HG03571 (cell line): ENCODE measurements around the gene GK2.

Experiments used
- ATAC-seq: cut with Tn5 transposase; IDR thresholded peaks from one replicate; pipeline ENCODE4 v1.9.1; 2021; ENCODE audit not compliant: unreplicated experiment

Gene GK2

DNA sequence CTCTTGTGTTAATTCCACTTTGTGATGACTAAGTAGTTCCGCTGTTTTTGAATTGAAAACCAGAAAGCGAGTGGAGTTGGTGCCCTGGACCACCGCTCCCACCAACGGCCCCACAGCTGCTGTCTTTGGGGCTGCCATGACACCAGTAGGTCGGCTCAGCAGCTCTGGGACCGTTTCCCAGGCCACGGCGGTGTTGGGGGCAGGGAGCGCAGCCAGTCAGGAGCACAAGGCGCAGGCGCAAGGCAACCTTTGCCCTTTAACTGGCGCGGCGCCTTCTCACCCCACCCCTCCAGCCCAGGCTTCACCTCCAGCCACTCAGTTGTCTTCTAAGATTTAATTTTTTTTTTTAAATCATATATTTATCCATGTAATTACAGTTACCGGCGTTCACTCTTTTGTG, at the start of gene GK2:
Gene GK2 (minus strand): TSS at position 166 of the 400 bp plus-strand sequence. CDS start 28 bp downstream, at position 138.
- no peak for ATAC-seq

DNA sequence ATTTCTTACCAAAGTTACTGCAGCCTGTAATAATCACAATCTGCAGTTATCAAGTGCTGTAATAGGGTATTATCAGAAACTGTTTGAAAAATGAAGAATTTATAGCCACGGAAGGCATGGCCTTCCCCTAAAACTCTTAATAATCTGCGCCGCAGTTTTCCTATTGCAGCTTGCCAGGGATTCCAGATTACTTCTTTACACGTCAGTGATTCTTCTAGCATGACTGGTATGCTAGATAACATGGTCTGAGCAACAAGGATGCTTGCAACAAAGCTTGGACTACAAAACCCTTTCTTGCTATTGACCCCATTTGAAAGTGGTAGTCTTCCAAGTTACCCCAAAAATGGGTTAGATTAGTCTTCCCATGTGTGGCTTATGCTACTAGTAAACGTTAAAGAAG, 47.2 kb upstream of the GK2 start:
- no peak for ATAC-seq

DNA sequence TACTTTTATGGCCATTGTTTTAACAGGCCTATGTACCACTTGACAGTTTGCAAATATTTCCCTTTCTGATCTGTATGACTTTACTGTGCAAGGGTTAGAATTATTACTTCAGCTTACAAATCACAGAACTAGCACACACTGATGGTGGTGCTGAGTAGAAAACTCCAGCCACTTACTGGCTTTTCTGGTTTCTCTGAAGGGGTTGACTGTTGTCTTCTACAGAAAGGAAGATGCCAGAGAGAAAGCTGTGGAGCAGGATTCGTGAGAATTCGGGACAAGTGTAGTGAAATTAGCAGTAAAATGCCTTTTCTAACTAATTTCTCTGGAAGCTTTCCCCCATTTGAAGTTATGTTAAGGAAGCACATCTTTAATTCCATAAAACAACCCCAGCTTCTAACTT, 46.6 kb upstream of the GK2 start:
- no peak for ATAC-seq

DNA sequence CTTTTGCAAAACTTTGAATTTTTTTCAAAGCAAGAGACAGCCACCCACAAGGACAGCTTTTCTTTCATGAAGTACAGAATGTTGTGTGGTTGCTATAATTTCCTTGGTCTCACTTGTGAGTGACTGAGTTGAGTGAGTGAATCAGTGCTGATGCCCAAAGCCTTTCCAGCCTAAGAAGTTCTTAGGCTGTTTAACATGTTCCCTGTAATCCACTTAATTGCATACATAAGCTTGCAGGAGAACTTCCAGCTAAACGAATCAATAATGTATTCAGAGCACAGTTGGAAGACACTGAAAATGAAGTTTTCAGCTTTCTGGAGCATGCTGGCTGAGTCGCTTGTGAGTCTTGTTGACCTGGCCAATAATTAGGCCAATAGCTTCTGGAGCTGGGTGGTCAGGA, 42.0 kb upstream of the GK2 start:
- ATAC-seq, result no peak

DNA sequence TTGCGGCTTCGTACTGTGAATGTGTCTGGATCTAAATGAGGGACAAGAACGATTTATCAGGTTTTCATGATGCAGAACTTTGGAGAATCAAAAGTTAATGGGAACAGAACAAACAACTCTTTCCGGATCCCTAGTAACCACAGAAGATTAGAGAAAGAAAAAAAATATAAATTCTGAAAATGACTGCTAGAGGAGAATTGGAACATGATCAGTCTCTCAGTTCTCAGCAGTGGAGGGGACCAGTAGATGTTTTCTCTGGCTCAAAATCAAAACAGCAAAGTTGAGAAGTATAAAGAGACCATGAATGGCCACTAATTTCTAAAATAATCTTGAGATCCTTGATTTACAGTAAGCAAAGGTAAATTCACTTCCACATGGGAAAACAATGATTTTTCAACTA, 38.1 kb upstream of the GK2 start:
- ATAC-seq, result no peak

DNA sequence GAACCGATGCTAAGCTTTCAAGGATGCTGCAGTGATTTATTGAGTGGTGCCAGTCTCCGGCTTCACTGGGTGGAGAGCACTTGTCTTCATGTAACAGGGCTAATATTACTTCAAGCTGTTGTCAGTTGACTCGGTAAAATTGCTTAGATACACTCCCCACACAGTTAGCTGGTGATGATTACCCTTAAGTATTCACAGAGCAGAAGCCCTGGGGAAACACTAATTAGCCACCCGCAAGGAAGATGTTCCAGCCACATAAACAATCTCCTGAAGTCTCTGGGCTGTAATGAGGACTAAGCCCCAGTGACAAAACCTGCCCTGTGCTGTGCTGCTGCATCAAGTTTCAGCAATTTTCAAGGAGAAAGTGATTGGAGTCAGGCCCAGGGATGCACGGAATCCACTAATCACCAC, 37.3 kb upstream of the GK2 start:
- ATAC-seq, result no peak

DNA sequence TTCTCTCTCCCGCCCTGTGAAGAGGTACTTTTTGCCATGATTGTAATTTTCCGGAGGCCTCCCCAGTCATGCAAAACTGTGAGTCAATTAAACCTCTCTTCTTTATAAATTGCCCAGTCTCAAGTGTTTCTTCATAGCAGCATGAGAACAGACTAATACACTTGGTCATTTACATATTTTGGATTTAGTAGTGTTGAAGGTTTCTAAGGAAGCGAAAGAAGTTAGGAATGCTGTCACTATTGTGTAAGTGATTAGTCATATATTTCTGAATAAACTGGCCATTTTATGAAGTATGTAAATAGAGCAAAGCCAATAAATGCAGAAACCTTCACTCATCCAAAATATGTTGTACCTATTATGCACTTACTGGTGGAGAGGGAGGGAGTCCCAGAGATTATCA, 34.4 kb upstream of the GK2 start:
- ATAC-seq, result no peak

DNA sequence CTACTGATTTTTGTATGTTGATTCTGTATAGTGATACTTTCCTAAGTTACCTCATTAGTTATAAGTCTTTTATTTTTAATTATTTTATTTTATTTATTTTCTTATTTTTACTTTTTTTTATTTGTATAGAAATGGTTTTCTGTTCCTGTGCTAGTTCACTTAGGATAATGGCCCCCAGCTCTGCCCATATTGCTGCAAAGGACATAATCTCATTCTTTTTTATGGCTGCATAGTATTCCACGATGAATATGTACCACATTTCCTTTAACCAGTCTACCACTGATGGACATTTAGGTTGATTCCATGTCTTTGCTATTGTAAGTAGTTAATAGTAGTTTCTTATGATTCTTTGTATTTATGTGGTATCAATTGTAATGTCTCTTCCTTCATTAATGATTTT, 31.5 kb upstream of the GK2 start:
- no peak for ATAC-seq

DNA sequence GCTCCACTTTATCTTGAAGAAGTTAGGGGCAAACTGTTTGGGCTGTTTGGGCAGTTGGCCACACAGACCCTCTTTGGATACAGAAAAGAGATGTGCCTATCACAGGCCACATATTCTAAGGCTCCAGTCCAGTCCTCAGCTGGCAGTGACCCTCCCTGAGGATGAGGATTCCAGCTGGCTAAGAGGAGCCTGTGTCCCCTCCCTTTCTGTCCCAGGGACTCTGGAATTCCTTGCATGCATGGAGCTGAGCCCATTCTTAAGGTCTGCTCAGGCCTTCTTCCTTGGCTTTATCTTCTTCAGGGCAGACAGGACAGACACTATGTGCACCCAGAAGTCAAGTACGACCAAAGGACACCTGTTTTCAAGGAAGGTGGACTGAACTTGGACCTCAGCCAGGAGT, 23.8 kb upstream of the GK2 start:
- no peak for ATAC-seq

DNA sequence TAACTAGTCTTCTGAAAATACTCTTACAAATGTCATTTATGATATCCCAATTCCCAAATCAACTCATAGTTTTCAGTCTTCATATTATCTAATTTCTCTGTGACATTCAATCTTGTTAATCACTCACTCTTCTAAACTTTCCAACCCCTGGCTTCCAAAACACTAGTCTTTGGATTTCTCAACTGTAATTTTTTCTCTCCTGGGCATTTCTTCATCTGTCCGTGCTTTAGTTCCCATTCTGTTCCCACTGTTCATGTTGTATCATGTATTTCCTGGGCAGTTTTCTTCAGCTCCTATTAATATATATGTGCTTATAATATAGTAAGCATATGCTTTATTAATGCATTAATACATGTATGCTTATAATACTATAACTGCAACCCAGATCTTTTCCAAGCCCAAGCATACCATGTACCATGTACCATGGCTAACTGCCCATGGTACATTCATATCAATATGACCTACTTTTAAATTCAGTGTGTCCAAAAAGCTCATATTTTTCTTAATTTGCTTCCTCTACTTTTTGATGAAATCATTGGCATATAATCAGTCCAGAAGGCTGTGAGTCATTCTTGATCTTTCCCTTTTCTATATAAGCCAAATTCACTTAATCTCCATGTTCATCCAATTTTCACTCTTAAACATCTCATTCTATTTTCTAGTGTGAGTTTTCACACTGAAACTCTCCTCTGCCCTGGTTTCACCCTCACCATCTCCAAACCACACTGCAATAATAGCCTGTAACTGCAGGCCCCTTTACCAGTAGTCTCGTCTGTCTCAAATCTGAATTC, 21.3 kb upstream of the GK2 start:
- ATAC-seq, result no peak

DNA sequence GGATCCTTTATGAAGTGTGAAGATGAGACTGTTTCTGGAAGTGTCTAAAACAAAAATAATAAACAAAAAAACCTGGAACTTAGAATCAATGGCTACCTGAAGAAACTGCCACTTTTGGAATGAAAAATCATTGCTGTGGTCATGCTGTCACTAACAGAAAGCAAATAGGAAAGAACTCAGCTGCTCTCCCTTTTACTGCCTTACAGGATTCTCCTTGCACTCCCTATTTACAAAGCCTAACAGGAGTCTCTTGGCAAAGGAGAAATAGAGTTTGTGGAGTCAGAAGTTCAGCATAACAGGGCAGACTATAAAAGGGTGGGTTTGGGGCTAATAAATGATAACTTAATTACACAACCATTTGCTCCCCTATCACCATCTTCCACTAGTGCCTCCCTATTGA, 19.0 kb upstream of the GK2 start:
- ATAC-seq, result no peak

DNA sequence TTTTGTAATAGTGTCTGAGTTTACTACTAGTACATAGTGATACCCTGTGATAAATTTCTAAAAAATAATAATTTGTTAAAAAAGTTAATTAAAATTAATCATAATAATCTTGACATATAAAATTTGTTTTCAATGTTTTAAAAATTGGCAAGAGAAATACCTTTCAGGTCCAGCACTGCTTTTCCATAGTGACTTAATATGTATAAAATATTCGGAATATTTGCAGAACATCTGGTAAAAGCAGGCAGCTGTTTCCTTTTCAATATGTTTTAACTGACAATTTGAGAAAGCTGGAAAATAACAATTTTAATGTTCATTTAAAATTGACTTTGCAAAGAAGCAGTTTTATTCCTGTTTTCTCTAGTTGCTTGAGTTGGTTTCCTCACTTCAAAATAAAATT, 17.6 kb upstream of the GK2 start:
- no peak for ATAC-seq

DNA sequence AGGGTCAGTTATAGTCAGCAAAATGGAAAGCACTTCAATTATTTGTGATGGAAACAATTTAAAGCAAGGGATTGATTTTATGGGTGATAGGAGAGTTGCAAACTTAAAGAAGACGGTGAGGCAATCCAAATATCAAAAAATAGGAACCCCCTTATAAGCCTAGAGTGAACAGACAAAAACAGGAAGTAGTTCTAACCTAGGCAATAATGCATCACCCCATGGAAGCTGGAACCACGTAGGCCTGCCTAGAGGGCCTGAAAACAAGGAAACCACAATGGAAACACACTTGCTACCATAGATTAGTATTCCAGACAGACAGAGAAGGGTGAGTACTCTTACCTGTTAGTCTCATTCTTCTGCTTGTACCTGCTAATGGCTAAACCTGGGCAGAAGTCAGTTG, 13.5 kb upstream of the GK2 start:
- no peak for ATAC-seq

DNA sequence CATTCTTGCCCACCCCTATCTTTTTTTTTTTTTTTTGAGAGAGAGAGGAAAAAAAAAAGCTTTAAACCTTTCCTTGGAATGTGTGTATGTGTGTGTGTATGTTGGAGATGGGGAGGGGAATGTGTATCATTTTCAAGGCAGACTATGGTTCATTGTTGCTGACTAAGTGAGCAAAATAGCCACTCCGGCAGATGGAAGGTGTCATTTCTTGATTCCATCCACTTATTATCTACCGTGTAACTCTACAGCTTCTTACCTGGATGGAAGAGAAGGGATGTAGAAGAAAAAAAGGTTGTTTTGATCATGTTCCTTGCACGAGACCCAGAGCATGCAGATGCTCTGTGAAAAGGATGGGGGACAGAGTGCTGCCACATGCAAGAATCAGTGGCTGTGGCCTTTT, 5.9 kb upstream of the GK2 start:
- ATAC-seq, result no peak

DNA sequence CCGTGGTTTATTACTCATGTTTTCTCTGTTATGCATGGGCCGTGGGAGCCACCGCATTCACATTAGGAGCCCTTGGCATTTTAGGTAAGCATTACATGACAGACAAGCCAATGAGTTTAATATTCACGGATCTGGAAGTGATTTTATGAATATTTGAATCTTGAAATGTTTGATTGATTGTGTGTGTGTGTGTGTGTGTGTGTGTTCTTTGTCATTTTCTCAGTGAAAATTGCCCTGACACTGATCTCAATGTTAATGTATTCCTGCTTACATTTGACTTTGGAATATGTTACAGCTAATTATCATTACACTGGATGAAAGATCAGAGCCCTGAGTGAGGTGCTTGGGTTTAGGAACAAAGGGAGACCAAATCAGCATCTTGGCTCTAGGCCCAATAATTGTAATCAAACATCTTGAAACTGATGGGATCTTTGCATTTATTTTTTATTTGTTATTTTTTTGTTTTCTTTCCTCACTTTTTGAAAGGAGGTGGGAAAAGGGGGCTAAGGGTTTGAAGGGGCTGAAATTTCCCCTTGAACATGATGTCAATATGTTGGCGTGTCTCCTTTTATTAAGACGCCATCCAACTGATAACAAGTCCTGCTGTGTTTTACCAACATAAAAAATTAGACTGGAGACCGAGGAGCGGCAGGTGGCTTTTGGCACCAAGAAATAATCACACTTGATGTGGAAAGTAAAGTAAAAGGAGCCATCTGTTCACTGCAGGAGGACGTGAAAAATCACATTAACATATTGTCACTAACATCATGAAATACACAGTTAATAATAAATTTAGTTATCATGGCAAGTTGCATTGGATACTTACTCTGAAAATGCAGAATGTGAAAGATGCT, 5.2 kb upstream of the GK2 start:
- no peak for ATAC-seq

DNA sequence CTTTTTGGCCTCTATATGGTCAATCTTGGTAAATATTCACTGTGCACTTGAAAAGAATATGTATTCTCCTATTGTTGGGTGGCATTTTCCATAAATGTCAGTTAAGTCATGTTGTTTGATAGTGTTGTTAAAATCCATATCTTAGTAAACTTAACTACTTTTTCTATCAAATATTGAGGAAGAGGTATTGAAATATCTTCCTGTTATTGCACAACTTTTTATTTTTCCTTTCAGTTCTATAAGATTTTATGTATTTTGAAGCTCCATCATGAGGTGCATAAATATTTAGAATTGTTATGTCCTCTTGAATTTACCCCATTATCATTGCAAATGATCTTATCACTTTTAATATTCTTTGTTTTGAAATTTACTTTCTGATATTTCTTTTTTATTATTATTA, 3.4 kb downstream of the GK2 start:
- no peak for ATAC-seq

DNA sequence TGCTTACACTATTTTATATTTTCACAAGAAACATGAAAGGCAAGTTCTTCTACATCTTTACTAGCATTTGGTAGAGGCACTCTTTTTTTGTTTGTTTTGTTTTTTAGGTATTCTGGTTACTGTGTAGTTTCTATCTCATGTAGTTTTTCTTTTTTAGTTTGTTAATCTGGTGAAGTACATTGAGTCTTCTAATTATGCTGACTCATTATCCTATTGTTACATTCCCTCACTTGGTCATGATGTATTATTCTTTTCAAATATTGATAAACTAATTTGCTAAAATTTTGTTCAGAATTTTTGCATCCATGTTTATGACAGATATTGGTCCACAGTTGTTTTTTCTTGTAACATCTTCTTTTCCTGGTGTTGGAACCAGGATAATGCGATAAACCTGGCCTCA, 4.7 kb downstream of the GK2 start:
- no peak for ATAC-seq

DNA sequence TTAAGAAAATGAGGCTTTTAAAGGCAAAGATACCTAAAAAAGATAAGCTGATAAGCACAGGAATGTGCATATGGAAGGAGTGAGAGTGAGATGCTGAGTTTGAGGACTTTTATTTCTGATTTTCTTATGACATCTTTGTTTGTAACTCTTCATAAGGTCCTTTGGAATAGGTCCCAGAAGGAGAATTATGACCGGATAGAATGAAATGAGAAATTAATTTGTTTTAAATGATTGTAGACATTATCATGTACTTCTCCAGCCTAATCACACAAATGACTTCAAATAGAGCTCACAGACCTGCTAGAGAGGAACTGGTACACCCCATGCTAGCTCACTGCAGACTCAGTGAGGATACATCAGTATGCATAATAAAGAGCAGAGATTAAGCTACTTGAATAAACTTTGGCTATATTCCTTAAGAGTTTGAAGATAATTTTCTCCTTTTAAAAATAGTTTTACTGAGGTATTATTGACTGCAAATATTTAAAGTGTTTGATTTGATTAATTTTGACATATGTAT, 5.6 kb downstream of the GK2 start:
- no peak for ATAC-seq

DNA sequence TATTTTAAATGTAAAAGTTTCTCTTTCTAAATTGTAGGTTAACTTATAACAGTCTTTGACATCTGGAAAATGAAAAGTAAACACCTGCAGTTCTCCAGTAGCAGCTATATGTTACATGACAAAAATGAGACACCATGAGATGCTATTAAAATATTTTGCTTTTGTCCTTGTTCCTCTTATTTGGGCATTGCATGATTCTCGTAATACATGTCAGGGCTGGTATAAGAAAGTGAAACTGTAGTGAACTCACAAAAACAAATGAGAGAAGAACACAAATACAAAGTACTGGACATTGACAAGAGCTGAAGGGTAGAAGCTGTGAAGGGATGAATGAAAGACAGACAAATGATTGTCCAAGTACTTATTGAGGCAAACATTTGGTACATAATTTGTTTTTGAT, 9.0 kb downstream of the GK2 start:
- ATAC-seq, result no peak

DNA sequence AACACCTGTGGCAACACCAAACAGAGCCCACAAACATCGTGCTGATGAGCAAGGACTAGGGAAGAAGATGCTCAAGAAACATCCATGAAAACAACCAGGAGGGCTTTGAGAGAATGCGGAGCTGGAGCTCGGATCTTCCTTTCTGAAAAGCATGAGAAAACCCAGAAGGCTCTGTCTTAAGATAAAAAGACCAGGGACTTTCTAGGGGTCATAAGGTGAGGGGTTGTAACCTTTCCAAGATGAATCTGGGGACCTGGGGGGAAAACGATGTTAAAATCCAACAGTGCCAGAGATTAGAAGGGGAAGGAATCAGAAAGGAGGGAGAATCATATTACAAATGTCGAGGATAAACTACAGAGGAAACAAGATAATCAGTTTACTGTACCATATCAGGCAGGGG, 10.1 kb downstream of the GK2 start:
- ATAC-seq, result no peak

DNA sequence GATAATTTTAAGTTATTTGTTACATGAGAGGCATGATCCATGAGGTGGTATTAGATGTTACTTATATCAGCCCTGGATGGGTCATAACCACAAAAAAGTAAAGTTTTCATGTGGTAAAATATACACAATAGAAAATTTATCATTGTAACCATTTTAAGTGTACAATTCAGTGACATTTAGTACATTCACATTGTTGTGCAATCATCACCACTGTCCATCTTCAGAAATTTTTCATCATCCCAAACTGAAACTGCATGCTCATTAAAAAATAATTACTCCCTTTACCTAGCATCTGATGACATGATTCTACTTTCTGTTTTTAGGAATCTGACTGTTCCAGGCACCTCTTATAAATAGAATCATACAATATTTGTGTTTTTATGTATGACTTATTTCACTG, 11.2 kb downstream of the GK2 start:
- no peak for ATAC-seq

DNA sequence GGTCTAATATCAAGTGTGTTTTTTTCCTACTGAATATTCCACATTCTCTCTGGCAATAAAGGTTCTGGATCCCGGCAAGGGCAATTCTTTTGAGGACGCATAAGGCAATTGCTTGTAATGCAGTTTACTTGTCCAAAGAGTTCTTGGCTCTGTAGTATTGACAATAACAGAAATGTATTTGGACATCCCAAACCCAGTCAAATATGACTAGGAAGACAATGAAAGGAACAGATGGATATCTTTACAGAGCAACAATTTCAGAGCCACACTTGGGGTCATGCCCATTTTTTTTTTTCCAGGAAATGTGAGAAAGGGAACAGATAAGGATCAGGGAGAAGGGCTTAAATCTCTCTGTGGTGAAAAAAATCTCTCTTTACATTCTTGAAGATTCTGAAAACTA, 12.2 kb downstream of the GK2 start:
- ATAC-seq, result no peak
